K562 (cell line): Measurements from ENCODE around the gene SETD1B. TPM values are rescaled to one million over a fixed set of nuclear protein-coding genes. Genes with fewer than 3 reads are reported as not detected.

ENCODE experiments used
- CCAR2 ChIP-seq: fragments of 200-400 bp; formaldehyde crosslinking; IDR thresholded peaks from 2 replicates; pipeline ENCODE4 v1.6.1; 2017; ENCODE audit warnings: mild to moderate bottlenecking, low read depth, low read length
- CEBPG ChIP-seq, 3 experiments: fragments of 200-800 bp in 1 of 3; sonication (Bioruptor generic) in 1 of 3; sonication (generic) in 1 of 3; formaldehyde crosslinking in 1 of 3; IDR thresholded peaks in 2 of 3; conservative IDR thresholded peaks in 1 of 3; 2 replicates each; pipeline versions ENCODE4 v1.6.1 to v1.8.0; 2016 to 2022; ENCODE audit warnings: missing compliant biosample characterization in 2 of 3, missing genetic modification characterization in 2 of 3, mild to moderate bottlenecking in 1 of 3, missing genetic modification reagents in 1 of 3
- CREB3L1 ChIP-seq: fragments of 450-650 bp; IDR thresholded peaks from 2 replicates; pipeline ENCODE4 v1.6.1; 2014; ENCODE audit warnings: low read depth, mild to moderate bottlenecking, moderate library complexity, borderline replicate concordance
- CREM ChIP-seq: IDR thresholded peaks from 2 replicates; pipeline ENCODE4 v1.6.1; 2014; ENCODE audit warnings: antibody characterized with exemption, low read depth
- ETV1 ChIP-seq: fragments of 450-650 bp; conservative IDR thresholded peaks from 2 replicates; pipeline ENCODE4 v1.6.1; 2016; ENCODE audit warnings: missing genetic modification characterization, control low read depth, low read depth, missing compliant biosample characterization
- HMGN3 ChIP-seq: IDR thresholded peaks from 2 replicates; pipeline ENCODE4 v1.6.1; 2011; ENCODE audit warnings: borderline replicate concordance, low read depth, mild to moderate bottlenecking, mixed read lengths, low read length; ENCODE audit not compliant: insufficient read length; ENCODE audit errors: extremely low read depth
- MED1 ChIP-seq: sonication (generic); formaldehyde crosslinking; IDR thresholded peaks from 2 replicates; pipeline ENCODE4 v1.8.1; 2023; ENCODE audit warnings: missing genetic modification reagents, borderline replicate concordance
- OTX1 ChIP-seq: fragments of 450-650 bp; formaldehyde crosslinking; IDR thresholded peaks from 2 replicates; pipeline ENCODE4 v1.4.0; 2022; ENCODE audit warnings: mild to moderate bottlenecking
- POLR2G ChIP-seq: fragments of 200-400 bp; formaldehyde crosslinking; IDR thresholded peaks from 2 replicates; pipeline ENCODE4 v1.6.1; 2017; ENCODE audit warnings: low read depth, mild to moderate bottlenecking, antibody characterized with exemption, low read length, moderate library complexity
- RCOR1 ChIP-seq, 2 experiments: IDR thresholded peaks; 2 replicates each; pipeline ENCODE4 v1.6.1; 2012; ENCODE audit warnings: low read depth in 2 of 2, low read length in 2 of 2, borderline replicate concordance in 1 of 2, improper control_type of control experiment in 1 of 2
- RFX7 ChIP-seq: fragments of 250-450 bp; sonication (Bioruptor Pico); IDR thresholded peaks from 2 replicates; pipeline ENCODE4 v1.5.1; 2021; ENCODE audit warnings: mild to moderate bottlenecking
- SAP30 ChIP-seq: fragments of 200-600 bp; sonication (generic); IDR thresholded peaks from 2 replicates; pipeline ENCODE4 v1.6.1; 2012; ENCODE audit warnings: borderline replicate concordance, low read depth, mild to moderate bottlenecking, moderate library complexity, low read length, control low read depth, inconsistent platforms; ENCODE audit not compliant: insufficient read depth, poor library complexity, severe bottlenecking
- SPI1 ChIP-seq: IDR thresholded peaks from 2 replicates; pipeline ENCODE4 v1.6.1; 2011; ENCODE audit warnings: low read depth, low read length, control low read depth, borderline replicate concordance
- TAF9B ChIP-seq: fragments of 450-650 bp; IDR thresholded peaks from 2 replicates; pipeline ENCODE4 v1.6.1; 2018; ENCODE audit warnings: mild to moderate bottlenecking; ENCODE audit not compliant: partially characterized antibody
- THRB ChIP-seq: fragments of 450-650 bp; formaldehyde crosslinking; conservative IDR thresholded peaks from 2 replicates; pipeline ENCODE4 v1.4.0; 2022; ENCODE audit warnings: mild to moderate bottlenecking, missing genetic modification characterization
- USF2 ChIP-seq: sonication (generic); formaldehyde crosslinking; IDR thresholded peaks from 2 replicates; pipeline ENCODE4 v1.5.0; 2020; ENCODE audit warnings: missing genetic modification reagents
- ZNF398 ChIP-seq: fragments of 250-450 bp; sonication (Bioruptor Pico); IDR thresholded peaks from 2 replicates; pipeline ENCODE4 v1.8.0; 2021; ENCODE audit warnings: moderate library complexity, mild to moderate bottlenecking, inconsistent platforms
- ZNF57 ChIP-seq: fragments of 450-650 bp; formaldehyde crosslinking; IDR thresholded peaks from 2 replicates; pipeline ENCODE4 v1.4.0; 2020; ENCODE audit warnings: mild to moderate bottlenecking, moderate library complexity
- ZSCAN32 ChIP-seq: fragments of 450-650 bp; formaldehyde crosslinking; IDR thresholded peaks from 2 replicates; pipeline ENCODE4 v1.4.0; 2020; ENCODE audit warnings: mild to moderate bottlenecking, moderate library complexity
- polyA plus RNA-seq, 8 experiments: library from polyadenylated mRNA; depleted of rRNA in 4 of 8; stranded (reverse) in 5 of 8; unstranded in 3 of 8; fragments of >200 nt; fragmentation: Nextera tagmentation in 2 of 8; fragmentation: Illumina TruSeq in 1 of 8; extraction: Ambion mirVana in 2 of 8; extraction: Trizol in 1 of 8; gene quantifications; 2 replicates each; pipeline versions ENCODE4 v1.2.1 to v1.2.3, GENCODE V29; 2011 to 2014; ENCODE audit warnings: inconsistent platforms in 1 of 8, missing spikeins in 1 of 8
- total RNA-seq, 7 experiments: library from RNA; depleted of rRNA in 6 of 7; stranded (reverse); fragments of >200 nt in 6 of 7; fragmentation: Illumina TruSeq in 2 of 7; extraction: Trizol in 2 of 7; gene quantifications; 2 replicates each; pipeline versions ENCODE4 v1.2.1 to v1.2.3, GENCODE V29; 2011 to 2021; ENCODE audit warnings: low replicate concordance in 1 of 7

SETD1B gene
- total and polyA plus RNA-seq, 9 of the 15 experiments (the other 6 are each of a cell fraction or from before 2014, with no cell fraction given) = 0.48 to 26.6 (median 2.3) TPM

GRCh38 chr12:121839106-121839992 lies 35.5 kb downstream of the SETD1B start (continued):
- TF ChIP-seq THRB (CRISPR knock-in tag) (no peak), HMGN3 (peak; percentile 92), CREB3L1 (no peak; the same call in 1 of the 2 replicates), TAF9B (no peak), CEBPG (CRISPR knock-in tag; IDR thresholded peaks at IDR 0.05) (no peak), CEBPG (tag; conservative IDR thresholded peaks at IDR 0.05 in 1 of 2, IDR thresholded peaks at IDR 0.05 in 1 of 2) (no peak), ZNF398 (CRISPR knock-in tag) (no peak), CCAR2 (no peak), ETV1 (tag) (no peak), RCOR1 (IDR thresholded peaks at IDR 0.05; ENCODE audit: borderline replicate concordance in 1 of 2, low read depth in 2 of 2, low read length in 2 of 2) (0 out of 4 replicates have a peak, but pooled peaks of 1 of the 2 experiments have one; percentile 18), USF2 (CRISPR knock-in tag) (no peak), ZSCAN32 (CRISPR knock-in tag) (no peak), OTX1 (CRISPR knock-in tag) (no peak), ZNF57 (CRISPR knock-in tag) (no peak), MED1 (no peak), SPI1 (peak; percentile 42; the same call in 1 of the 2 replicates), CREM (peak; percentile 42; the same call in 1 of the 2 replicates), POLR2G (peak; percentile 98), RFX7 (CRISPR knock-in tag) (no peak), SAP30 (peak; percentile 30)
